Left lung (tissue), 14 donors: ENCODE data around the gene GLRA2. TPM values are rescaled to one million over a fixed set of nuclear protein-coding genes. Genes with fewer than 3 reads are reported as not detected.

Experiments
- ATAC-seq: fragments of 200-7000 bp; cut with Tn5 transposase; one replicate; pipeline ENCODE4 v1.9.1; 2020; ENCODE audit warnings: moderate library complexity
- DNase-seq, 4 donors: peaks; one replicate each; pipeline ENCODE4 v3.0.0-alpha.2; 2013 to 2020
- H3K27ac ChIP-seq, 2 donors: fragments of 200-600 bp; sonication (generic) in 1 of 2; one replicate each; pipeline versions ENCODE4 v1.5.0 to v1.8.0; 2020 to 2021
- H3K27me3 ChIP-seq, 2 donors: fragments of 200-600 bp; sonication (generic) in 1 of 2; one replicate each; pipeline versions ENCODE4 v1.5.0 to v1.8.0; 2020 to 2021
- H3K36me3 ChIP-seq, 2 donors: fragments of 200-600 bp; sonication (generic) in 1 of 2; one replicate each; pipeline versions ENCODE4 v1.5.0 to v1.8.0; 2020 to 2021
- H3K4me1 ChIP-seq, 2 donors: fragments of 200-600 bp; one replicate each; pipeline ENCODE4 v1.8.0; 2021
- H3K4me3 ChIP-seq, 2 donors: fragments of 200-600 bp; sonication (generic) in 1 of 2; one replicate each; pipeline versions ENCODE4 v1.5.0 to v1.8.0; 2020 to 2021; ENCODE audit warnings: mild to moderate bottlenecking in 1 of 2
- H3K9me3 ChIP-seq, 2 donors: fragments of 200-600 bp; sonication (generic) in 1 of 2; one replicate each; pipeline versions ENCODE4 v1.5.0 to v1.8.0; 2020 to 2021
- intact Hi-C, 2 donors: fragments of 100-400 bp; cut with DNase I; formaldehyde crosslinking; loops; one replicate each; pipeline versions ENCODE4 v1.11.2 to v1.14.2; 2022
- long read RNA-seq, 12 donors: library from polyadenylated mRNA in 2 of 12; unstranded in 2 of 12; transcript quantifications; one replicate each; pipeline ENCODE4 v2.0.0 and lab custom pipeline, GENCODE V29; 2019 to 2026
- polyA plus RNA-seq, 6 donors: library from polyadenylated mRNA; unstranded; fragments of 120-200 nt; gene quantifications; one replicate each; pipeline ENCODE4 v1.2.1, GENCODE V29; 2013; ENCODE audit not compliant: insufficient read length in 6 of 6
- total RNA-seq, 2 donors: library from RNA; stranded (reverse); fragmentation: NEBNext Ultra II Directional; extraction: Animal tissue kit (Norgen Biotek cat#: 25700); gene quantifications; one replicate each; pipeline ENCODE4 v1.2.1, GENCODE V29; 2021
- TF ChIP-seq, protein P1 (sequence below), 2 donors: fragments of 200-600 bp; sonication (generic) in 1 of 2; IDR thresholded peaks; one replicate each; pipeline versions ENCODE4 v1.5.0 to v1.8.0; 2021; ENCODE audit warnings: antibody characterized with exemption in 2 of 2
- donor health status: DM: no; HTN: yes; CAD: no.
- donor health status: DM: no; HTN: no; CAD: no.

GLRA2 gene
- not detected for total RNA-seq
- under 1 TPM; 0.18 to 0.33 (median 0.21) TPM for polyA plus RNA-seq
- long read RNA-seq, donor 1, result 0 reads
- long read RNA-seq, donor 2, result 0 reads
- long read RNA-seq, donor 3, result 0 reads
- long read RNA-seq, donor 4, result 0 reads
- long read RNA-seq, donor 5, result 0 reads
- long read RNA-seq, donor 6, result 0 reads
- long read RNA-seq, donor 7, result 0 reads
- long read RNA-seq, donor 8, result 0 reads
- long read RNA-seq, donor 9, result 0 reads
- long read RNA-seq, donor 10, result 0 reads
- long read RNA-seq, donor 11, transcript GLRA2-201 (9 exons, 3,216 nt), result major isoform, 8 of 8 reads
- long read RNA-seq, donor 11, partial matches to known transcripts, result 0 of 8 reads
- long read RNA-seq, donor 11, other reads (novel, unspliced or antisense), result 0 of 8 reads
- long read RNA-seq, donor 12, result 0 reads

DNA sequence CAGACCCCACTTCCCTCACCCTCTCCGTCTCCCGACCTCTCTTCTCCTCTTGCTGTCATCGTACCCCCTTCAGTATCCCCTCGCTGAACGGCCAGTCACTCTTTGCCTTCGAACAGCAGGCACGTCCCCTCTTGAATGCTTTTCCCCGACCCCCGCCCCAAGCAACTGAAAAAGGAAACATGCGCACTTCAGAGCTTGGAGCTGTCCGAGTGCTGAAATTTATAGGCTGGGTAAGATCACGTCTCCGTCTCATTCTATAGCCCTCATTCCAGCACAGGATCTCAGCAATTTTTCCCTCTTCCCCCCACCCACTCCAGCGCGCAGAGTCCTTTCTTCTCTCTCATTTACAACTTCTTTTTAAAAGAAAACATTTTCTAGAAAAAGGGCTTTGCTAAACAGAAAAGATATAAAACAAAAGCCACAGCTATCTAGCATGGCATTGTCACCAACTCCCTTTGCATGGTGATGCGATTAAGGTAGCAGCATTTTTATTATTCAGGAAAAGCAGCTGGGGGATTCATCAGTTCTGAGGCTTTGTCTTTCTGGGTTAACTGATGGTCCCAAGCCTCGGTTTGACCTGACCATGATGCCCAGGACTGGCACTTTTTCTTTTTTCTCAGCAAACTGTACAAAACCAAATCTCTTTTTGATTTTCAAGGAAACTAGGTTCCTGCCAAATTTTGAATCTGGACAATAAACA, at the start of gene GLRA2:
TSS of gene GLRA2 (plus strand) at position 247 of the 700 bp plus-strand sequence. CDS start 522 bp downstream, outside the sequence.
- DNase-seq, result peak in 2 of 4 donors; percentile 46 to 57
- H3K9me3 ChIP-seq, result no peaks in the 10 kb centered on the region
- TF ChIP-seq, protein P1, sequence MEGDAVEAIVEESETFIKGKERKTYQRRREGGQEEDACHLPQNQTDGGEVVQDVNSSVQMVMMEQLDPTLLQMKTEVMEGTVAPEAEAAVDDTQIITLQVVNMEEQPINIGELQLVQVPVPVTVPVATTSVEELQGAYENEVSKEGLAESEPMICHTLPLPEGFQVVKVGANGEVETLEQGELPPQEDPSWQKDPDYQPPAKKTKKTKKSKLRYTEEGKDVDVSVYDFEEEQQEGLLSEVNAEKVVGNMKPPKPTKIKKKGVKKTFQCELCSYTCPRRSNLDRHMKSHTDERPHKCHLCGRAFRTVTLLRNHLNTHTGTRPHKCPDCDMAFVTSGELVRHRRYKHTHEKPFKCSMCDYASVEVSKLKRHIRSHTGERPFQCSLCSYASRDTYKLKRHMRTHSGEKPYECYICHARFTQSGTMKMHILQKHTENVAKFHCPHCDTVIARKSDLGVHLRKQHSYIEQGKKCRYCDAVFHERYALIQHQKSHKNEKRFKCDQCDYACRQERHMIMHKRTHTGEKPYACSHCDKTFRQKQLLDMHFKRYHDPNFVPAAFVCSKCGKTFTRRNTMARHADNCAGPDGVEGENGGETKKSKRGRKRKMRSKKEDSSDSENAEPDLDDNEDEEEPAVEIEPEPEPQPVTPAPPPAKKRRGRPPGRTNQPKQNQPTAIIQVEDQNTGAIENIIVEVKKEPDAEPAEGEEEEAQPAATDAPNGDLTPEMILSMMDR (IDR thresholded peaks at IDR 0.05), result no peak
- H3K4me3 ChIP-seq, result no peak within 1 kb of the TSS
- H3K27me3 ChIP-seq, result no peaks in the 10 kb centered on the region
- H3K4me1 ChIP-seq, result no peaks in the 10 kb centered on the region
- peak; percentile 56 for ATAC-seq
- no peaks in the 10 kb centered on the region for H3K36me3 ChIP-seq
- intact Hi-C loops, result no loop called here
- no peak within 1 kb of the TSS for H3K27ac ChIP-seq

DNA sequence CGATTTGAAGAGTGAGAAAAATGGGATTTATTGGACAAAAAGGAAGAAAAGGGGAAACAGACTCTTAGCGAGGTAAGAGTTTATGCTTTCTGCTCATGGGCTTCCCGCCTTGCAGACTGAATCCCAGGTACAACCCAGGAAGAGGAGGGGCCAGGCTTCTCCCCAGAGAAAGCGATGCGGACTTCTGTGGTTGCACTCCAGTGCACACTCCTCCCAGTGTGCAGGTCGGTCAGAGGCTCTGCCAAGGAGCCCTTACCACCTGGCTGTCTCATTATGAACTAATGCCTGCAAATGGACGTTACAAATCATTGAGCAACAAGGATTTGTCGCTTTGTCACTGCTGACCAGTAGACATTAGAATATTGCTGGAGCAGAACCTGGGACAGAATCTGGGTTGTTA, 39.9 kb upstream of the GLRA2 start:
- no peak overlapping the region for H3K4me3 ChIP-seq
- H3K27ac ChIP-seq, result no peak overlapping the region
- intact Hi-C loops, result no loop called here
- H3K4me1 ChIP-seq, result no peaks in the 10 kb centered on the region
- ATAC-seq (no peak), DNase-seq (no peak)
- no peaks in the 10 kb centered on the region for H3K36me3 ChIP-seq
- TF ChIP-seq, protein P1 (IDR thresholded peaks at IDR 0.05), result no peak
- H3K9me3 ChIP-seq, result no peaks in the 10 kb centered on the region
- no peaks in the 10 kb centered on the region for H3K27me3 ChIP-seq

DNA sequence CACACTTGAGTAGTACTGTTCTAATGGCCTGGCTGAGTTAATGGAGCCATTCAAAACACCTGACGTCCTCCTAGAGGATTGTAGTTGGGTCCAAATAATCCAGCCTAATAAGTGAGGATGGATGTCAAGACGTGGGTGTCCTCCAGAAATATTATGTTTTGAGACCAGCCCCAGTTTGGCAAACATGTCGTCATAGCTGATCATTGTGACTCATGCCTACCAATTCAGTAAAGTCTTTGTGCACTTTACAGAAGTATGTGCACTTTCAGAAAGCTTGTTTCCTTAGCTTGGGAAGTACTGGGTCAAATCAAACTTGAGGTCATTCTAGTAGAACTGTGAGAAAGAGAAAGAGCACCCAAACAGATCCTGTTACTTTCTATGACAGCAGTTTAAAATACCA, 37.6 kb upstream of the GLRA2 start:
- Histone ChIP-seq H3K36me3 (no peaks in the 10 kb centered on the region), H3K4me1 (no peaks in the 10 kb centered on the region), H3K27me3 (no peaks in the 10 kb centered on the region)

DNA sequence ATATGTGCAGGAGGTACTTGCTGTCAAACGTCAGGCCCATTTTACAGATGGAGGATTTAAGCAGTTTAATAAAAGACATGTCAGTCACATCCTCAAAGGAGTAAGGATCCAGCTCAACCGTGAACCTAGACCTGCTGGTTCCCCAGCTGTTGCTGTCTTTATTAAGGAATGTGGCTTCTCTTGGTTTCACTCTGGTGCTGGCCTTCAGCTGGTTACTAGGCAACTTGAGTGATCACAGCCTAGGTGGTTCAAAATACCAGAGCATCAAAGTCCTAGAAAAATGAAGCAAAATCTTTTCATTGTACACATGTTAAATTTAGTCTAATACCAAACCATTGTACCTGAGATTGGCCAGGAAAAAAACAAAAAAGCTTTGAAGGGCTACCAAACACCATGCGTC, 32.7 kb upstream of the GLRA2 start:
- Histone ChIP-seq H3K27ac (peak overlapping the region; percentile 22 to 55), H3K9me3 (no peaks in the 10 kb centered on the region), H3K4me1 (no peaks in the 10 kb centered on the region), H3K36me3 (no peaks in the 10 kb centered on the region), H3K4me3 (peak overlapping the region in 1 of 2 donors; percentile 11), H3K27me3 (no peaks in the 10 kb centered on the region)
- TF ChIP-seq, protein P1 (IDR thresholded peaks at IDR 0.05), result no peak
- ATAC-seq (peak; percentile 33), DNase-seq (no peak)
- intact Hi-C loops, result no loop called here

More for the DNA sequence above, 37.6 kb upstream of the GLRA2 start:
- H3K27ac ChIP-seq, result no peak overlapping the region
- TF ChIP-seq, protein P1 (IDR thresholded peaks at IDR 0.05), result no peak
- H3K9me3 ChIP-seq, result no peaks in the 10 kb centered on the region
- ATAC-seq (no peak), DNase-seq (no peak)
- no peak overlapping the region for H3K4me3 ChIP-seq
- intact Hi-C loops, result no loop called here

DNA sequence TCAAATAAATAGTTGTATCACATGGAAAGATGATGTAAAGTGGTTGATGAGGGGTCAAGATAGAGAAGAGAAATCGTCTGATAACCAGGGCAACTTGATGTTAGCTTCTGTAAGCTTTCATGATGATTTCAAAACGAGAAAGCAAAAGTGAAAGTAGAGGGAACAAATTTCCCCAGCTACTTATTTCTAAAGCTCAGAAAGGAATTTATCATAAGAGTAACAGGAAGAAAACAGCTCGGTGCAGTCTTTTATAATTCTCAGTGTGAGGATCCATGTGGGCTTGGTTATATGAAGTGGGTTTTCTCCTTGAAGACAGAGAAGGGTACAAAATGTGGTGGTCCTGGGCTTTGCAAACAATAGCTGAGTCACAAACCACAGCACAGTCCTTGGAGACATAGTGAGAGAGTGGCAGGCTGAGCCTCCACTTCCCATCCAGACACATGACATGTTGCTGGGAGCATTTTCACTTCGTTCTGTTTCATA, 32.1 kb upstream of the GLRA2 start:
- peak overlapping the region in 1 of 2 donors; percentile 11 for H3K4me3 ChIP-seq
- no peak for DNase-seq
- TF ChIP-seq, protein P1 (IDR thresholded peaks at IDR 0.05), result no peak

More for the DNA sequence above, 32.1 kb upstream of the GLRA2 start:
- Histone ChIP-seq H3K4me1 (no peaks in the 10 kb centered on the region), H3K9me3 (no peaks in the 10 kb centered on the region), H3K27ac (peak overlapping the region; percentile 22 to 55), H3K27me3 (no peaks in the 10 kb centered on the region), H3K36me3 (no peaks in the 10 kb centered on the region)
- ATAC-seq, result peak; percentile 64
- intact Hi-C loops, result no loop called here
